ENCODE results near the gene SMAD2.

SMAD2 gene

DNA sequence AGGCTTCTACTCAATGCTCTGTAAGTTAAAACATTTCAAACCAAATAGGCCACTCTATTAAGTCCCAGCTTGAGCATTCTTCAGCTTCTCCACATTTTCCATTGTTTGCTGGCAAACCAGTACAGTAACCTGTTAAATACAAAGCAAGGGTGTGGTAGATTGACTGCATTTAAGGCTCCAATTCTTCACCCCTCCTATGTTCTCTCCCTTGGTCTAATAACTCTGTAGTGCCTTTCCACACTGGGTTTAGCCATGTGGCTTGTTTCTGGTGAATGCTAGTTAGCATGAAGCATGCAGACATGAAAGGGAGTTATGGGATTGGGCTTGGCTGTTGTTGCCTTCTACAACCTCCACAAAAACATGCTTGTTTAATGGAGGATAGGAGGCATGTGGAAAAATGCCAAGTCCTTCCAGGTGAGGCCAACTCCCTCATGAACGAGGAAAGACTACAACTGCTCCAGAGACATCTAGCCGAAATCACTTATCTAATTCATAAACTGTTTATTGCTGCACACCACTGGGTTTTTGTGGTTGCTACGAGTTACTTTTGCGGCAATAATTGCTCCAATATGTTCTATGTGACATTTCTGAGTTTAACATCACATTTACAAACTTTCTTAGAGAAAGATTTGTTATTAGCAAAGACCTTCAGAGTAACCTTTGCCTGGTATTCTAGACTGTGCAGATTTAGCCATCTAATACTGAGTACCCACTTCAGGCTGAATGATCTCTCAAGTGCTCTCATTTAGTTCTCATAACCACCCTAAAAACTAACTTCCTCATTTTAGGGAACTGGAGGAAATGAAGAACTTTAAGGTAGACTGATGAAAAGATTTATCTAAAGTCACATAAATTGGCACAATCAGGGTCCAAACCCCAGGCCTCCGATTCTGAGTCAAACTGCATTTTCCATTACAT is 104.0 kb downstream of the SMAD2 start:
- no peak for TF ChIP-seq ZNF274 (IDR thresholded peaks at IDR 0.05; ENCODE audit: low read depth, low read length)
- H3K4me3 ChIP-seq (ENCODE audit: low read length) = no peak overlapping the region

DNA sequence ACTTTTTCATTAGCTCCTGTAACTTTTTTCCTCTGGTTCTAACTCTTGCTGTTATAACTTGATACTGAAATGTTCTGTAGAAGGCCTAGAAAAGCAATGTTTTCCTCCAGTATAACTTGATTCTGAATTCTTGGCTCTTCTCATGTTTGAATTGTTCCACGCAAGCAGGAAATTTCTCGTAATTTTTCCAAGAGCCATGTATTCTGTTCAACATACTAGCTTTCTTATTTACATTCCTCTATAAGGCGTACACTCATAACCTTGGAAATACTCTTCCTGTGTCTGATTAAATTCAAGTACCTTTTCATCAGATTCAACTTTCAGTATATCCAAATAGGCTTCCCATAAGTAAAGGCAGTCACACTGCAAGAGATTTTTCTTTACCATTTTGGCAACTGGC is 109.1 kb downstream of the SMAD2 start:
- no peak overlapping the region for H3K4me3 ChIP-seq (ENCODE audit: low read length)
- no peak for TF ChIP-seq ZNF274 (IDR thresholded peaks at IDR 0.05; ENCODE audit: low read depth, low read length)

DNA sequence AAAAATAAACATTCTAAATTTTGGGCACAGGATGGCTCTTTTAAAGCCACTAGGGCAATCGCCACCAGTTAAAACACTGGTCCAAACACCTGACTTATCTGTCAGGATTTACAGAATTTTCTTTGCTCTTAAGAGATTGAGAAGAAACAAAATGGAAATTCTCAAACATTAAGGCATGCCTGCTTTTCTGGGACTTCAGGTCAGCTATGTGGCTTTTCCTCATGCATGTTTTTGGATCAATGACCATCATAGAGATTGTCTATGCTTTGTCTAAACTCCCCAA is 112.7 kb downstream of the SMAD2 start:
- TF ChIP-seq ZNF274 (IDR thresholded peaks at IDR 0.05; ENCODE audit: low read depth, low read length) = no peak
- no peak overlapping the region for H3K4me3 ChIP-seq (ENCODE audit: low read length)

DNA sequence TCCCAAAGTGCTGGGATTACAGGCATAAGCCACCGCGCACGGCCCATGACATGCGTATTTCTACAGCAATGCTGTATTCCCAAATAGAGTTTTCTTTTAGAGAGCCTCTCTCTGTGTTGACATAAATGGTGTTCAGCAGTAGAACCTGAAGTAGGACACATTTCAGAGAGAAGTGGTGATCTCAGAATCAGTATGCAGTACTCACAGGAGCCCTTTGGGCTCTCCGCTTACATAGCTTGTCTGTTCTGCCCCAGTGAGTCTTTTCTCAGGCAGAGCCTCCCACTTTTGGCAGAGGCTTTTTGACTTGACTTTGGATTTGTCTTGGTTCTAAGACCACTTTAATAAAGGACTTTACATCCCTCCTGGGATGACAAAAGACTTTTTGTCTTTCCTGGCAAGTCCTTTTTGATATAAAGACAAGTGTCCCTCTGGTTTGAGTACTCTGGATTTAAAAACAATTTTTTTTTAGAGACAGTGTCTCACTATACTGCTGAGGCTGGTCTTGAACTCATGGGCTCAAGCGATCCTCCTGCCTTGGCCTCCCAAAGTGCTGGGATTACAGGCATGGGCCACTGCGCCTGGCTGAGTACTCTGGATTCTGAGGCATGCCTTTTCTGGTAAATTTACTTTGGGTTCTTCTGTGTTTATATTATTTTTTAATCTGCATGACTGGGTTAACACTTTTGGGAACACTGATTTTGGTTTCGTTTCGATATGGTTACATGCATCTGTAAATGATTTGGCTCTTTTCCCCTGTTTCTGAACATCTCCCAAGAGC is 113.3 kb downstream of the SMAD2 start:
- H3K4me3 ChIP-seq (ENCODE audit: low read length) = no peak overlapping the region
- no peak for TF ChIP-seq ZNF274 (IDR thresholded peaks at IDR 0.05; ENCODE audit: low read depth, low read length)

DNA sequence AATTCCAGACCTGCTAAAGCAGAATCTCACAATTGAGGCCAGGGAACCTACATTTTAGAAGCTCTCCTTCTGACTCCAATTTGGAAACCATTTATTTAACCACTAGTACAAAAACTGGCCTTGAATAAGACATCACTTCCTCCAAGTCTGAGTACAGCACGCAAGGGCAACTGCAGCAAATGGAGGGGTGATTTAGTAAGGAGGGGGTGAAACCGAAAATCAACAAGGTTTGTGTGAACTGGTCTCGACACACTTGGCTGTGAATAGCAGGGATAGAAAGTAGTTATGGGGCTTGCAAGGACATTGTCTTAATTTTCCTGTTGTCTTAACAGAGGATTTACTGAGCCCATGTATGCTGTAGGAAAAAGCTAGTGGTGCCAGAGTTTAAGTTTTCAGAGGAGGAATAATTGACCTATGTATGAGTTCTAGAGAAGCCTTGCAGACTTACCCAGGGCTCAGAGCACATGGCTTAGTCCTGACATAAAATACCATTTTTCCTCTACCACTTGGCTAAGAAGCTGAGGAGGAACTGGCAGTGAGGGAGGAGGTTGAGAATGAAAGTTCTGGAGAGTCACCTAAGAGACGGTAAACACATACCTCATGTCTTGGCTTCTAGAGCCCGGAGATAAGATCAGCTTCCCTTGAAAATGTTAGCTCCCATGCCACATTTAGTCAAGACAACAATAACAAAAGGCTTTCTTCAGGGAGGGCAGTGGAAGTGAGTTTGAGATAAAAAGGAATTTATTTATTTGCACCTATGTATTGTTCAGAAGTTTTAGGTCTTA is 114.8 kb downstream of the SMAD2 start:
- no peak overlapping the region for H3K4me3 ChIP-seq (ENCODE audit: low read length)
- TF ChIP-seq ZNF274 (IDR thresholded peaks at IDR 0.05; ENCODE audit: low read depth, low read length) = no peak

DNA sequence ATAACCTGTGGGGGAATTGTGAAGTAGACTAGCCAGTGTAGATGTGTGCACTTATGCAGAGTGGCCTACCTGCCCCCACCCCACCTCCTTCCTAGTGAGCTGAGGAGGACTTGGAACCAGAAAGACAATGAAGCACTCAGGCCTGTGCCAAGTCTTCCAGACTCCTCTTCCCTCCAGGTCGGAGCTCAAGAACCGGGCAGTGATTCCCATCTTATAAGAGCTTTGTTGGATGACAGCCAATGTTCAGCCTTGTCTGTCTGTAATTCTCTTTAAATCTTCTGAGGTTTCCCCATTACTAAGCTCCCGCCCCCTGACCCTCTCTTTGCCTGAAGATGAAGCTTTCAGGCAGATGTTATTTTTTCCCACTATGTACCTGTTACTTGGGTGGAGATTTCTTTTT is 121.0 kb downstream of the SMAD2 start:
- no peak overlapping the region for H3K4me3 ChIP-seq (ENCODE audit: low read length)
- no peak for TF ChIP-seq ZNF274 (IDR thresholded peaks at IDR 0.05; ENCODE audit: low read depth, low read length)

DNA sequence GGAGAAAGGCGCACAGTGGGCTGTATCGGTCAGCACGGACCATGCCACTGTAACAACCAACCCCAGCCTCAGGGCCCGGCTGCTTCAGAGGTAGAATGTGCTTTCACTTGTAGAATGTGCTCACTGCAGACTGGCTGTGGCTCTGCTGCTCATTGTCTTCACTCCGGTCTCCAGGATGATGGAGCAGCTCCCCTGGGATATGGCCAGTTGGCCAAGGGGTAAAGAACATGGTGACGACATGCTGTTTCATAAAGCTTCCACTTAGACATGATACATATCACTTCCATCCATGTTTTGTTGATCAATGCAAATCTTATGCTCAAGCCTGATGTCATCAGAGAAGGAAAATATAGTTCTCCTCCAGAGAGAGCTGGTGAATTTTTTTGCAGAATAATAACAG is 127.7 kb downstream of the SMAD2 start:
- no peak overlapping the region for H3K4me3 ChIP-seq (ENCODE audit: low read length)
- no peak for TF ChIP-seq ZNF274 (IDR thresholded peaks at IDR 0.05; ENCODE audit: low read depth, low read length)

DNA sequence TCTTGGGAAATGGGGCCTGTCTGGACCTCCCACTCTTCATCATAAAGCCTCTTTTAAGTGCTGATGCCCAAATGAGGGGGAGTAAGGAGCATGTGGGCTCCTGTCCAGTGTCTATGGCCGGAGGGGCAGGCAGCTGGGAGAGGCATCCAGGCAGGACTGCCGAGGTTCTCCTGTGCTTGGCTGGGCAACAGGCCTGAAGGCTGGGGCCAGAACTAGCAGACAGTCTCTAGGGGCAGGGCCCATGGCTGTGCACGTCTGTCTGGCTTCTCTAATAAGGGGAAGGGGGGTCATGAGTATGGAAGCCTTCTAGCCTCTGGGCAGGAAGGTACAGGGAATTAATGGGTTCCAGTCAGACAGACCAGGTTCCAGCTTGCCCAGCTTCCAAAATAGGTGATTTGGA is 128.6 kb downstream of the SMAD2 start:
- TF ChIP-seq ZNF274 (IDR thresholded peaks at IDR 0.05; ENCODE audit: low read depth, low read length) = no peak
- no peak overlapping the region for H3K4me3 ChIP-seq (ENCODE audit: low read length)

DNA sequence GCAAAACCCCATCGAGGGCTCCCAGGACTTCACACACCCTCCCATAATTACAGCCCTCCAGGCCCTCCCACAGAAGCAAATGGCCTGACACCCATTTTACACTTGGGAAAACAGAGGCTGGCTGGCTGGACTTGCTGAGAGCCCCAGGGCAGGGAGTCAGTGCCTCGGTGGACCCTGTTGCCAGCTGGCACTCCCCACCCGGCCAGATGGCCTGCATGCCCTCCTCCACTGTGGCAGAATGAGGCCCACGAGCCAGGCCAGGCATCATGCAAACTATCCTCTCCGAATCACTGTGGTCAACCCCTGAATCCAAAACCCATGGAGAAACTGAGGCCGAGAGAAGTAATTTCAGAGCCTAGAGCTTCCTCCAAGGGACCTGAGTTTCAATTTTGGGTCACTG is 129.7 kb downstream of the SMAD2 start:
- H3K4me3 ChIP-seq (ENCODE audit: low read length) = no peak overlapping the region
- TF ChIP-seq ZNF274 (IDR thresholded peaks at IDR 0.05; ENCODE audit: low read depth, low read length) = no peak

DNA sequence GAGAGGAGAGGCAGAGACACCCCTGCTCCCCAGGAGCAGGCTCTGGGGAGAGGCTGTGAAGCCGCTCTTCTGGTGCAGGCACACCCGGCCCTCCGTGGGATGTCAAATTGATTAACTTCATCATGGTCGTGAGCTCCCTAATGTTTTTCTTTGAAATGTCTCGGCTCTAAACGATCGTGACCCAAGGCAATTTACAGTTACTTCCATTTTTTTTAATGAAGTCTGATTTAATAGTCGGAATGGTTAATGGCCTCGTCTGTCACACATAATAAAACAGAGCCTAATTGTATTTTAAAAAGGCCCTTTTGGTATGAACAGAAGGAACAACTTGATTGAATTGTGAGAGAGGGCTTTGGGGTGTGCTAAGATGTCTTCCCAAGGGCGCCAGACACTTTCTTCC is 130.2 kb downstream of the SMAD2 start:
- H3K4me3 ChIP-seq (ENCODE audit: low read length) = no peak overlapping the region
- TF ChIP-seq ZNF274 (IDR thresholded peaks at IDR 0.05; ENCODE audit: low read depth, low read length) = no peak

DNA sequence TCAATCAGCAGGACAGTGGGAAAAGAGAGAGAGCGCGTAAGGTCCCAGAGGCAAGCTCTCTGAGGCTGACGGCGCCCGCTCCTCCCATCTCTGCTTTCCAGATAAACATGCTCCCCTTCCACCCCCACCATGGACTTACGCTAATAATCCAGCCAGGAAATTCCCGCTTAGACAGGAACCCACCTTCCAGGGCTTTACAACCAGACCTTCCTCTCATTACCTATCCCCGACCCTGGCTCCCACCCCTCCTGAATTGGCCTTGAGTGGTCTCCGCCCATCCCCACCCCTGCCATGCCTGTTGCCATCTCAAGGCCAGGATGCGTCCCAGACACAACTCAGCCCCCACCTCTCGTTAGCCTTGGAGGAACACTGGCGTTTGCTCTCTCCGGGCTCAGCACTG is 131.1 kb downstream of the SMAD2 start:
- H3K4me3 ChIP-seq (ENCODE audit: low read length) = no peak overlapping the region
- no peak for TF ChIP-seq ZNF274 (IDR thresholded peaks at IDR 0.05; ENCODE audit: low read depth, low read length)

DNA sequence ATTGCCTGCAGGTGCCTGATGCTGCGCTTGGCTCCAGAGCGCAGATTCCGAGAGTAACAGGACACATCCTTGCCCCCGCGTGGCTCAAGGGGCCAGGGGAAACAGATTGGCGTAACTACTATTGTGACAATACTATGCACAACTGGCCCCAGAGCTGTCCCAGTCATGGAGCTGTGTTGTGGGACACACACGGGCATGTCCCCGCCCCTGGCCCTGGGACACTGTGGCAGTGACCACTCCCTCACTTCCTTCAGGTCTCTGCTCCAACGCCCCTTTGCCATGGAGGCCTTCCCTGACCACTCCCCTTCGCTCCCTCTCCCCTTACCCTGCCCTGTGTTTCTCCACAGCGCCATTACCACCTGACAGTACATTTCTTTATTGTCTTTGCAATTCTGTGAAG is 132.1 kb downstream of the SMAD2 start:
- no peak overlapping the region for H3K4me3 ChIP-seq (ENCODE audit: low read length)
- no peak for TF ChIP-seq ZNF274 (IDR thresholded peaks at IDR 0.05; ENCODE audit: low read depth, low read length)

DNA sequence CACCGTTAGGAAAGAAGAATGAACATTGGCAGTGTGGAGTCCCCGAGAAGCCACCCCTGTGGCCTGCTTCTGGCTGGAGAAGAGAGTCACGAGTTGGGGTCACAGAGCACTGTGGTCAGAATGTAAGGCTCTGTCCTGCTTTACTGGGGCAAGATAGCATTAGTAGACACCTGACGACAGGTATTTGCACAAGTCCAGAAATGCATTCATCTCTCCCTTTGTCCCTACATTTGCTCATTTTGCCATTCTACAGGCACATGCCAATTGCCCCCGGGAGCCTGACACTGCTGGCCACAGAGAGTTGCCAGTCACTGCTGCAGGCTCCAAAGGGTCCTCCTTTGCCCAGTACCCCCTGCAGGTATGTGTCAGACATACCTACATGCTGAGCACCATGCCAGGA is 133.3 kb downstream of the SMAD2 start:
- no peak overlapping the region for H3K4me3 ChIP-seq (ENCODE audit: low read length)
- TF ChIP-seq ZNF274 (IDR thresholded peaks at IDR 0.05; ENCODE audit: low read depth, low read length) = no peak

DNA sequence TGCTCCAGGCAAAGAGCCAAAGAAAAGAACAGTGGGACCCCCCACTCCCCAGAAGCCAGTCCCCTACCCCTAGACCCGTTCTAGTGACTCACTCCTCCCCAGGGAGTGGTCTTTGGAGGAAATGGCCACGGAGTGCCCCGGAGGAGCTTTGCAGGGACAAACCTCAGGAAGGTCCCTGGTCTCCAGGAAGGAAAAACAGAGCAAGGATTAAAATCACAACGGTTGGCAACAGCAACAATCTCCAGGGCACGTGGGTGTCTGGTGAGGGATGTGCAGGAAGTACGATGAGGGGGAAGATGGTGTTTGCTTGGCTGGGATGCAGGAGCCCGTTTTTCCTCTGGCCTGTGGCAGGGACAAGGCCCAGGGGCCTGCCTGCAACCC is 135.0 kb downstream of the SMAD2 start:
- TF ChIP-seq ZNF274 (IDR thresholded peaks at IDR 0.05; ENCODE audit: low read depth, low read length) = no peak
- H3K4me3 ChIP-seq (ENCODE audit: low read length) = no peak overlapping the region
